GM11168 (cell line): Measurements from ENCODE around the gene PUM2.
"Not testable (repeated sequence)": the region's sequence is repeated elsewhere in the genome, so short reads cannot be mapped to it uniquely, and the experiment has no call there.

Experiments
- in situ Hi-C: fragments of 300-500 bp; cut with MboI; formaldehyde crosslinking; loops from one replicate; pipeline ENCODE4 v1.12.0; 2022; ENCODE audit warnings: low sequenced_read_pairs; ENCODE audit not compliant: unreplicated experiment

The PUM2 gene

GRCh38 chr2:20300656-20301055, 50.0 kb downstream of the PUM2 start:
- in situ Hi-C loops, result no loop called here

GRCh38 chr2:20299113-20299512, 51.5 kb downstream of the PUM2 start:
- in situ Hi-C loops, result no loop called here

DNA sequence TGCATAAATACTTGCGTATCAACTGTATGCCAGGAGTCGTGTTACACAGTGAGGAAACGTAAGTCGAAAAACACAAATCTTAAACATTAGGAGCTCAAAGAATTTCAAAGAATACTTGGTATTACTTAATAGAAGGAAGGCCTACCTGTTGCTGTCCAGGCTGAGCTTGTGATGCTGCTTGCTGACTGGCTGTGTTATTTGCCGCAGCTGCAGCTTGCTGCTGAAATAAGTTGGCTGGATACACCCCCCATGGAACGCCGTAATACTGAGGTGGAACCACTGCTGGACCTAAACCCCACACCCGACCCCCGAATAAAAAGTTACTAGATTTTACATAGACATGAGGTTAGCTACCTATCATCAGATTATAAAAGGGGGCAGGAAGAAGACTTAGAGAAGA, 56.4 kb downstream of the PUM2 start:
- in situ Hi-C loops, result no loop called here

DNA sequence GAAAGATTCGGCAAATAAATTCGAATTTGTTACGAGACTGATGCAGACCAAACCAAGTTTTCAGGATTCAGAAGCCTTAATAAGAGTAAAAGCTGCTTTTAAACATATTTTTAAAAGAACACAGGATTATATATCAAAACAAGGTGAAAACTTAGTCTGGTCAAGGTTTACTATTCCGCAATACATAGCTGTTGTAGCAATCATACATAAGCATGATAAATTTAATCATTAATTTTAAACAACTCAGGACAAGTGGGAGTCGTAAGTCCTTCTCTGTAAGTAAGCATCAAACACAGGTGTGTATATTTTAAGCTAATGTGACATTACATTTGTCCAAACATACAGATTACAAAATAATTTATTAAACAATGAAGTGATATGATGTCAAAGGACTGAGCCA, 57.7 kb downstream of the PUM2 start:
- in situ Hi-C loops, result no loop called here

DNA sequence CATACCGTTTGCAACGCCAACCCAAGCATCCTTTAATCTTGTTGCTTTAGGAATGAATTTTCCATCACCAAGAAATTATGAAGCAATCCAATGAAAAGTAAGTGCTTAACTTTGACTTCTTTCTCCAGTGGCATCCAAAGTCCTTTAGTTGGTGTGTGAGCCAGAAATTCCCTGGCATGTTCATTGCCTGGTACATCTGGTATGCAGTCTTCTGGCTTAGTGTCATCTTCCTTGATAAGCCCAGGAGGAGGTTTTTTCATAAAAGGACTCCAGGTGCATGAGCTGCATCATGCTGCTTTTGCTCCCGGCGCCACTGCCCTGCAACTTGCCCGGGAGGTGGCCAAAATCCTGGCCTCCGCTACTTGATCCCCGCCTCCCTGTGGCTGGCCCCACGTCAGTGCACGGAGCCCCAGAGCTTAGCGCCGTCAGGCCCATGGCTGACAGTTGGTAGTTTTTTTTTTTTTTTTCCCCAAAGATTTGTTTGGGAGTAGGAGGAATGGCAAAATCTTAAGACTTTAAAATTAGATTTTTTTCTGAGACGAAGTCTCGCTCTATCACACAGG, 58.7 kb downstream of the PUM2 start:
- in situ Hi-C loops, result no loop called here

DNA sequence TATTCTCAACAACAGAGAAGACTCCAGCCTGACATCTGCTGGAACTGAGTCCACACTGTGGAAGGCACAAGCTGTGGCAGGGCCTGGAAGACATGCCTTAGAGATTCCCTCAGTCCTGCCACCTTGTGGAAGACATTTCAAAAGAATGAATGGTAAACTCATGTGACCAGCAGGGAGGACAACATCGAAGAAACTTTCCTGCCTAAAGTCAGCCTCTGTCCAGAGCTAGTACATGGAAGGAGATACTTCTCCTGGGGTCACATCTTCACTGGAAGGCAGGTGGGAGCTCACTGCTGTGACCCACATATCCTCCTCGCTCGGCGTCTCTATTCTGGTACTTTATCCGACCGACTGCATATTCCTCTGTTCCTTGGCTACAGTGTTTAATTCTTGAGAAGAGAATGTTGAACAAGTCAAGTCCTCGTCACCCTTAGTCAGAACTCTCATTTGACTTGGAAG, 59.5 kb downstream of the PUM2 start:
- in situ Hi-C loops, result no loop called here

GRCh38 chr2:20288642-20289340, 61.9 kb downstream of the PUM2 start:
- in situ Hi-C loops, result no loop called here

DNA sequence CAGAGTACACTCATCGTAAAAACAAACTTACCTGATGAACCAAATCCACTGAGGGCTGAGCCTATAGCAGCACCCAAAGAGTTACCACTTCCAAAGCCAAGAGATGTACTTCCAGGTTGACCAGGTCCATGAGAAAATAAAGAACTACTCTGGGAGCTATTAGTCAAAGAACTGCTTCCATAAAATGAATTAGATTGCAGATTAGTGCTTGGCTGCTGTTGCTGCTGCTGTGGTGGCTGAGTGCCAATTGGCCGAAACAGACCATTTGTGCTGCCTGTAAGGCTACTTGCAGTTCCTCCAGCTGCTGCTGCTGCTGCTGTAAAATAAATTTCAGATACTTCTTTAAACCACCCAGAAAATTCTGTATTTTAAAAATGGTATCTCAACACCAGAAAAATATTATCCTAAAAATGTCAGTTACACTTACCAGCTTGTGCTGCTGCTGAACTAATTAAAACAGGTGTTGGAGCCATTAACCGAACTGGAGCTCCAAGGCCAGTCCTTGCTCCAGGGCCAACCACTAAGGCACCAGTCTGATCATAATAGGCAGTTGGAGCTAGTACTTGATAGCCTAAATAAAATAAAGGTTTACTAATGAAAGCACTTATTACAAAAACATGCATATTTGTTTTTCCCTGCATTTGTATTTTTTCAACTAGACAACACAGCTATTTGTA, 67.6 kb downstream of the PUM2 start:
- in situ Hi-C loops, result no loop called here

GRCh38 chr2:20281876-20282275, 68.8 kb downstream of the PUM2 start:
- in situ Hi-C loops, result no loop called here

GRCh38 chr2:20273042-20273441, 77.6 kb downstream of the PUM2 start:
- in situ Hi-C loops, result no loop called here

- in situ Hi-C loops, result not testable (repeated sequence)
Observed at GRCh38 chr2:20268317-20268716, 82.3 kb downstream of the PUM2 start.

DNA sequence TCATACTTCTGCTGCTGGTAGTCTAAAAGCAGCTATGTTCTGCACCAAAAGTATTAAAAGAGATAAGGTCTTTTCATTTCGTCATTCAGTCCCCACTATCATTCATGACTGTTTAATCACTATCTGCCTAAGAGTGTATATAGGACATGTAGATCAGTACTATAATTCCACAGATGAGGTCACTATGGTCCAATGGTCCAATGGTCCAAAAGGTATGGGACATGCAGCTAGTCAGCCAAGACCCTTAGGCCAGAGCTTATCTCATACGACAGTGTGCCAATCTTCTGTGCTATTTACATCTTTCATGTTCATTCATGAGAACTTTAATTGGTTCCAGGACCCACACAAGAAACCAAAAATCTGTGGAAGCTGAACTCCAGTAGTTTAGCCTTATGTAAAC, 83.1 kb downstream of the PUM2 start:
- in situ Hi-C loops, result no loop called here

GRCh38 chr2:20264629-20265028, 86.0 kb downstream of the PUM2 start:
- in situ Hi-C loops, result no loop called here

GRCh38 chr2:20257411-20257810, 93.2 kb downstream of the PUM2 start:
- in situ Hi-C loops, result no loop called here

DNA sequence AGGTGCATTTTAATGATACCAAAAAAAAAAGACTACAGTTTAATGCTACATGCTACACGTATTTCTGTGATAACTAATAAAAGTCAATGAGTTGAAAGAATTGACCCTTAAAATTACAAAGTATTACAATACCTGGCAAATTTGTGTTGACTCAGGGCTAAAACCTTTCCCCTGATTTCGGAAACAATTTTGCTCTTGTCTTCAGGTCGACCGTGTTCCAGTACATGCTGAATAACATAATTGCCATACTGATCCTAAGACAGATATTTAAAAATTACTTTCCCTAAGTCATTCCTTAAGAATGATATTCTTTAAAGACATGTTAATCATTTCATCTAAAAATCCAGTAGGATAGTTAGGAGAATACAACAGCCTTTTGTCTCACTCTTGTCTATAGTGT, 95.9 kb downstream of the PUM2 start:
- in situ Hi-C loops, result loop anchor here (5.0 kb wide), 1 partner anchor 107 kb away; no protein-coding TSS in a partner anchor

DNA sequence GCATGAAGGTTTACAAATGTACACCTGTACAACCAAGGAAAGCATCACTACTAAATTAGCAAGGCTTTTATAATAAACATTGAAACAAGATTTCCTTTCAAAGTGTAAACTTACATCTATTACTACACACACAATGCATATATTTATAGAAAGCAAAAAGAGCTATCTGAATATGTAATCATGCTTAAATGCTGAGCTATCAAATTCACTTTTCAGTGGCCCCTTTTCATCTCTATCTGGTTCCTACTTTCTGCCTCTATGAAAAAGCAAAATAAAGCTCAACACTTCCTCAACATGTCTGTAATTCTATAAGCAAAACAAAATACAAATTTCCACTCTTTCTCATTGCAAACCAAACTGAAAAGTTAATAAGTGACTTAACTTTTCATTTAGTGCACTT, 100.2 kb downstream of the PUM2 start:
- in situ Hi-C loops, result loop anchor here (5.0 kb wide), 1 partner anchor 103 kb away; no protein-coding TSS in a partner anchor

- in situ Hi-C loops, result loop anchor here (25.0 kb wide), 1 partner anchor 388 kb away; no protein-coding TSS in a partner anchor
Observed at GRCh38 chr2:20249170-20249569, 101.5 kb downstream of the PUM2 start.

DNA sequence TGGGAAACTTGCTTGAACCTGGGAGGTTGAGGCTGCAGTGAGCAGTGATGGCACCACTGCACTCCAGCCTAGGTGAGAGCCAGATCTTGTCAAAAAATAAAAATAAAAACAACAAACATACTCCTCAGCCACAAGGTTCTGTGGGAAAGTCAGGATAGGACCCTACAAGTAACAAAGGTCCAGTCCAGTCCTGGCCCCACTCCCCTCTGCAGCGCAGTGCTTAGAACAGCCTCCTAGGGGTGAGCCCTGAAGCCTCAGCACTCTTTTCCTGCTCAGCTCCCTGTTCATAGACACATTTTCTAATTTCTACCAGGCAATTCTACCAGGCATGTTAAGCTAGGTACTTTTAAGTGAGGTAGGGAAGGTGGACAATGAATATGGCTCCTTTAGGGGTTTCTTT, 103.6 kb downstream of the PUM2 start:
- in situ Hi-C loops, result loop anchor here (25.0 kb wide), 1 partner anchor 390 kb away; no protein-coding TSS in a partner anchor

GRCh38 chr2:20243637-20244036, 107.0 kb downstream of the PUM2 start:
- in situ Hi-C loops, result loop anchor here (25.0 kb wide), 1 partner anchor 394 kb away; no protein-coding TSS in a partner anchor

- in situ Hi-C loops, result loop anchor here (25.0 kb wide), 1 partner anchor 394 kb away; no protein-coding TSS in a partner anchor
Observed at GRCh38 chr2:20242727-20243377, 107.8 kb downstream of the PUM2 start.
